ENCODE results near the gene CACNG5.

GRCh38 chr17:66790501-66791061, 44.3 kb upstream of the CACNG5 start:
- no peak for TF ChIP-seq EZH2 (IDR thresholded peaks at IDR 0.05; ENCODE audit: low read length, missing control alignments)
- peak in 1 of 2 donors; percentile 14 for TF ChIP-seq CTCF (conservative IDR thresholded peaks at IDR 0.05 in 1 of 2, IDR thresholded peaks at IDR 0.05 in 1 of 2; ENCODE audit: low read depth in 1 of 2, low read length in 2 of 2)

All from fibroblast of lung (primary cell).